Fibroblast of peridontal ligament (primary cell): ENCODE data around the gene PUM2.

Source experiments
- DNase-seq: peaks from one replicate; pipeline ENCODE4 v3.0.0-alpha.2; 2010; ENCODE audit errors: extremely low read depth

Gene PUM2

GRCh38 chr2:20216130-20217025 lies 134.3 kb downstream of the PUM2 start:
- DNase-seq = no peak

- DNase-seq = no peak
Measured at GRCh38 chr2:20215183-20216040, 135.2 kb downstream of the PUM2 start.

- no peak for DNase-seq
Measured at GRCh38 chr2:20214566-20215182, 136.0 kb downstream of the PUM2 start.

DNA sequence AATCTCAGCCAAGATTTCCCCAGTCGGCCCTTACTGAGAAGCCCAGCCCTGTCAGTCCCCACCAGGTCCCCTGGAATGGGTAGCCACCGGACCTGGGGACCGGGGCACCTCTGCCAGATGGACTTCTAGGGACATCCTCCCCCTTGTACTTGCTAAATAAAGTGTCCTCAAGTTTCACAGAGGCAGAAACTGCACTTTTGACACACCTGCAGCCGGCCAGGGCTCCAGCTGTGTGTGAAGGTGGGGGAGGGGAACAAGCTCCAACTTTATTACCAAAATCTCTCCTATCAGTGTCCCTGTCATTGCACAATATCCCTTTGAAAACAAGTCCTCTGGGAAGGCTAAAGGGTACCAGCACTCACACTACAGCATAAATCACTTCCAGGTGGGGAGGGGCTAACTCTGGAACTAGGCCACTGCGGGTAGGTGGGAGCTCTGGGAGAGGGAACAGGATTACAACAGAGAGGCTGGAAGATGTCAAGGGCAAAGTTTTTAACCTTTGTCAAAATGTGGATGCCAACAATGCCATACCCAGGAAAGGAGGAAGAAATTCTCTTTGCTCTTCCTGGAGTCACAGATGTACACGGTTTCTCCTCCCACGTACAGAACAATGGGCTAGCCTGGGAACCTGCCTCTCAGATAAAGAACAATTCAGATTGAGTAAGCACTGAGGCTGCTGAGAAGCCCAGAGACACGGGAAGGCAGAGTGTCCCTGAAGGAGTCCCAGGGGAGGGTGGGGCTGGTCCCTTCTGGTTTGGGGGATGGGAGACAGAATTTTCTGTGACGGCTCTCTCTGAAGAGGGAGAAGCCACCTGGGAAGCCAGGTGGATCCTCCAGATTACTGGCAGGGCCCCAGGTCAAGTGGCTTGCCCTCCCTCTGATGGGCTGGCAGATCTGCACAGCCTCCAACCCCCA lies 136.7 kb downstream of the PUM2 start:
- DNase-seq = no peak

DNA sequence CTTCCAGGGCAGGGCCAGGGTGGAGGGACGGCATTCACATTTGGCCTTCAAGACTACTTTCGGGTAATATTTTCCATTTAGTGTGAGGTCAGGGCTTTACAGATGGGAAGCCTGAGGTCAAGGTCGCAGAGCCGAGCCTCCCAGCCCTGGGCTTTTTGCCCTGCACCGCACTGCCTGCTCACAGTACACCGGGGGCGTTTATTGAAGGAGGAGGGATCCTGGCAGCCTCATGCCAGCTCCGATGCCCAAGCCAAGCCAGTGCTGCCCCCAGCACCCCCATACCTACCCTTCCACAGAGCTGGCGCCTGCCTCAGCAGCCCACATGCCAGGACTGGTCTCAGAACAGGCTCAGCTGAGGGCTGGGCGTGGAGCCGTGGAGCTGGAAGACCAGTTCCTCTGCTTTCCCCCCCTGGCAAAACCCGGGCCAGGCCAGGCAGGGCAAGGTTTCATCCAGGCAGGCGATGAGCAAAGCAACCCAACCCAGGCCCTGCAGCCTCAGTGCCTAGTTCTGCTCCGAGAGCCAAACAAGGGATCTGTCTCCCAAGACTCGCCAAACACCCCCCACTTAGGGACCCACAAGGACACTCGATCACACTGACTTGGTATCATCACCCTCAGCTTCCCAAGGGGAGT lies 137.7 kb downstream of the PUM2 start:
- no peak for DNase-seq

DNA sequence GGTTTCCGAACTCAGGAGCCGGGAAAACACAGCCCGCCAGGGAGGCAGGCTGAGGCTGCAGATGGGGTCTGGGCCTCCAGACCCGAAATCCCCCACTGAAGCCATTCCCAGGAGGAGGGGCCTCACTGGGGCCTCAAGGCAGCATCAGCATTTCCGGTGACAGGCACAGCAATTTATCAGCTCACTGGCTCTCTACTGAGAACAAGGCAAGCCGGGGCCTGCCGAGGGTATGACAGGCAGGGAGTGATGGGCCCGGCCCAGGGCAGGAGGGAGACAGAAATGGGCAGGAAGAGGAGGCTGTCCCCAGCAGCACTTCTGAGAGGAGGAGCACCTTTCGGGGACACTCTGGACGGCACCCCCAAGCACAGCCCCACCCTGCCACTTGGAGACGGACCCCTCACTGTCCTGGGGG lies 138.2 kb downstream of the PUM2 start:
- DNase-seq = no peak

- no peak for DNase-seq
Measured at GRCh38 chr2:20211860-20212458, 138.7 kb downstream of the PUM2 start.

GRCh38 chr2:20211420-20211819 lies 139.2 kb downstream of the PUM2 start:
- no peak for DNase-seq

- DNase-seq = no peak
Measured at GRCh38 chr2:20210462-20210861, 140.2 kb downstream of the PUM2 start.

- DNase-seq = no peak
Measured at GRCh38 chr2:20209373-20210109, 141.1 kb downstream of the PUM2 start.

DNA sequence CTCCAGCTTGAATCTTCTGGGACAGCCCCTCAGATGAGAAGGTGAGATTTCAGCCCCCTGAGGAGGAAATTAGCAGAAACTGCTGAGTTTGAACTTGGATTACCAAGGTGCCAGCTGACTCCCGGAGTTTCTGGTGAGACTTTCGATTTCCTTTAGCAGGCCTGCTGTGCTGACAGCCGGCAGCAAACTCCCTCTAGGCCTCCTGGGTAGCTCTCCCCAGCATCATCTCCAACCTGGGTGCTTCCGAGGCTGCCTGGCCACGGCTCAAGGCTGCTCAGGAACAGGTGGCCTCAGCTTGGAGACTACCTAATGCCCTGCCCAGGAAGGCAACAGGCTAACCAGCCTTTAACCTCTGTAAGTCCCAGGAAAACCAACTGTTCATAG lies 142.2 kb downstream of the PUM2 start:
- DNase-seq = peak; percentile 38

- no peak for DNase-seq
Measured at GRCh38 chr2:20207051-20207450, 143.6 kb downstream of the PUM2 start.

GRCh38 chr2:20205915-20206524 lies 144.6 kb downstream of the PUM2 start:
- DNase-seq = no peak

GRCh38 chr2:20205069-20205468 lies 145.6 kb downstream of the PUM2 start:
- no peak for DNase-seq

DNA sequence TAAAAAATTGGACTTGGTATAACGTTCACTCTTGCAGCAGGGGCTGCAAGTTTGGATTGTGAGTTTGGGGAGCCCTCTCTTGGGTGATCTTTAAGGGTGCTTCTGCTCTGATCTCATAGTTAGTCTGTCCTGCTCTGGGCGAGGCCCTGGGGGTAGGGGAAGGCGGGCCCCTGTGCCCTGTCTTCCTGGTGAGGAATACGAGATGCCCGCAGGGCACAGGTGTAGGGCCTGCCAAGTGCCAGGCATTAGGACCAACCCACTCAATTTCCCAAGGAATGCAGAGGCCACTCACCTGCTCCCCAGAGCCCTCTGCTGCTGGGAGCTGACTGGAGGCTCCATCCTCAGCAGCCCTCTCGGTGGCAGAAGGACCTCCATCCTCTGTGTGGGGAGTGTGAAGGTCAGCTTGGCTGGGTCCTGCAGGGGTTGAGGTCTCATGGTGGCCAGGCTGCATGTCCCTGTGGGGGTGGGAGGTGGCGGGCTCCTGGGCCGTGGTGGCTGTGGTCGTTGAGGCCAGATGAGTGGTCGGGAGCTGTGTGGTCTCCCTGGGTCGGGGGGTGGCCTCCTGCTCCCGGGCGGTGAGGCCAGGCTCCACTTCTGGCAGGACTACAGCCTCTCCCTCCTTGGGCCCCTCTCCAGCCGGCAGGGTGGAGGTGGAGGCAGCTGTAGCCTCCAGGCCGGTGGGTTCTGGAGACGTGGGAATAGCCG lies 147.0 kb downstream of the PUM2 start:
- no peak for DNase-seq

- DNase-seq = no peak
Measured at GRCh38 chr2:20203072-20203471, 147.6 kb downstream of the PUM2 start.

DNA sequence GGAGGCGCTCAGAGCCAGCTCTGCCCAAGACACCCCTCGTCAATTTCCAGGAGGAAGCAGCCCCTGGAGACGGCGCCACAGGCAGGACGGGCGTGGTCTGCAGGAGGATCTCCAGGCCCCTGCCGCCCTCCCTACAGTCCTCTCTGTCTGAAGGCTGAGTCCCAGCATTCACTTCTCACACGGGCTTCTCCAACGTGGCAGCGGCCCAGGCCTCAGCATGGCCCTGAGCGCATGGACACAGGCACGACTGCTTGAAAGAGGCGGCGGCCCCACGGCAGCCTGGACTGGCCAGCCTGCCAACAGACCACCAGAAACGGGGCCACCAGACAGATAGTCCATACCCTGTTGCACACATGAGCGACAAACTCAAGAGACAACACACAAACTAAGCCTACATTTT lies 149.0 kb downstream of the PUM2 start:
- DNase-seq = no peak

DNA sequence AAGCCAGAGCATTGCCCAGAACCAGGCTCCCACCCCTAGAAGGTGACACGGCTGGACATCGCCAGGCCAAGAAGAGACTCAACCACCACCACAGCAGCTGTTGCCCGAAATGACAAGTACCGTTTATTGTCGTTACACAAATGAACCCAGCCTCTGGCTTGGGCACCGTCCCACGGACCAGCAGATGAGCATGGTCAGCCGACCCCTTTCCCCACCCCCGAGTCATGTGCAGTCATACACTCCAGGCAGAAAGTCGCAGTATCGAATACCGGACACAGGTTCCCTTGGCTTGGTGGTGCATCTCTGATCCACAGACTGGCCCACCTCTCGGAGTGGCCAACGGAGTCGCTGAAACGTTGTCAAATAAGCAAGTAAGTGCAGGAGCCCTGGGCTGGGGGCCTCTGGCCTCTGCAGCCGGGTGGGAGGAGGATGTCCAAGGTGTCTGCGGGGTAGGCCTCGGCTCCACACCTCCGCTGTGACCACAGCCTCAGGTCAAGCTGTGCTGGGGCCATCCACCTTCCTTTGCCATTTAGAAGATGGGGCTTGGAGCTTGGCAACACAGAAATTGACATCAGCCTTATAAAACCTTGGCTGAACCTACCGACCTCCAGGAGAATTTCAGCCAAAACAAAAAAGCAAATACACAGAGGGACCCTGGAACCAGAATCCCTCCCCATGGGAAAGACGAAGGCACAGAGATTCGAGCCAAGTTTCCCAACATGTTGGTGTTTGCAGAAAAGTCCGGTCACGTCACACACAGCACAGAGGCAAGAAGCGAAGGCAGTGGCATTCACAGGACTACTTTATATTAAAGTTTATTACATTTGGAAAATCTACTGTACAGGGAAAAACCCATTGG lies 149.7 kb downstream of the PUM2 start:
- no peak for DNase-seq
